HG03432 (cell line): Measurements from ENCODE around the gene NOP53.
"Not testable (repeated sequence)": the region's sequence is repeated elsewhere in the genome, so short reads cannot be mapped to it uniquely, and the experiment has no call there.

ENCODE experiments used
- ATAC-seq: cut with Tn5 transposase; IDR thresholded peaks from one replicate; pipeline ENCODE4 v1.9.1; 2021; ENCODE audit warnings: mild to moderate bottlenecking, moderate library complexity; ENCODE audit not compliant: unreplicated experiment

The NOP53 gene

GRCh38 chr19:47771291-47771690, 25.9 kb downstream of the NOP53 start:
- not testable (repeated sequence) for ATAC-seq

DNA sequence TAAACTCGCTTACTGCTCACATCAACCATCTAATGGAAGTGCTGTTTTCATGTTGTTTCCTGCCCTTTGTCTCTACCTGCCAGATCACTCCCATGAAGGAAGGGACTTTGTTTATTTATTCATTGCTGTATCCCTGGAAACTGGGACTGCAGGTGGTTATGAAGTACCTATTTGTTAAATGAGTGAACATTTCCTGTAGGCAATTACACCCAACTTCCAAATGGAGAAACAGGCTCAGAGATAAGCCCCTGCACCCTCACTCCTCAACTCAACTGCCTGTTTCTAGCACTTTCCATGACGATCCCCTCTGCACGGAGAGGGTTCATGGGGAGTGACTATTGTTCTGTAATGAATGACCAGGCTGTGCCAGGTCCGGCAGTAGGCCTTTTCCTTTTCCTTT, 31.2 kb downstream of the NOP53 start:
- no peak for ATAC-seq

DNA sequence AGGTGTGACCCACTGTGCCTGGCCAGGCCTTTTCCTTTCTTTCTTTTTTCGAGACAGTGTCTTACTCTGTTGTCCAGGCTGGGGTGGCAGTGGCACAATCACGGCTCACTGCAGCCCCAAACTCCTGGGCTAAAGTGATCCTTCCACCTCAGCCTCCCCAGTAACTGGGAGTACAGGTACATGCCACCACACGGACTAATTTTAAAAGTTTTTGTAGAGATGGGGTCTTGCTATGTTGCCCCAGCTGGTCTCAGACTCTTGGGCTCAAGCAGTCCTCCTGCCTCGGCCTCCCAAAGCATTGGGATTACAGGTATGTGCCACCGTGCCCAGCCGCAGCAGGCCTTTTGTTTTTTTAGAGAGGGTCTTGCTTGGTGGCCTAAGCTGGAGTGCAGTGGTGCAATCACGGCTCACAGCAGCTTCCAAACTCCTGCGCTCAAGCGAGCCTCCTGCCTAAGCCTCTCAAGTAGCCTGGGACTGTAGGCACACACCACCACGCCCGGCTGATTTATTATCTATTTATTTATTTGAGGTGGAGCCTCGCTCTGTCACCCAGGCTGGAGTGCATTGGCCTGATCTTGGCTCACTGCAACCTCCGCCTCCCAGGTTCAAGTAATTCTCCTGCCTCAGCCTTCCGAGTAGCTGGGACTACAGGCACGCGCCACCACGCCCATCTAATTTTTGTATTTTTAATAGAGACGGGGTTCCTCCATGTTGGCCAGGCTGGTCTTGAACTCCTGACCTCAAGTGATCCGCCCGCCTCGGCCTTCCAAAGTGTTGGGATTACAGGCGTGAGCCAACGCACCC, 32.1 kb downstream of the NOP53 start:
- ATAC-seq = not testable (repeated sequence)

- peak; percentile 83 for ATAC-seq
Observed at GRCh38 chr19:47778049-47778953, 33.0 kb downstream of the NOP53 start, which contains the start of gene SELENOW. SELENOW (plus strand) TSS chr19:47778703; CDS start chr19:47778786, 83 bp downstream.

- ATAC-seq = no peak
Observed at GRCh38 chr19:47778954-47779351, 33.6 kb downstream of the NOP53 start.

DNA sequence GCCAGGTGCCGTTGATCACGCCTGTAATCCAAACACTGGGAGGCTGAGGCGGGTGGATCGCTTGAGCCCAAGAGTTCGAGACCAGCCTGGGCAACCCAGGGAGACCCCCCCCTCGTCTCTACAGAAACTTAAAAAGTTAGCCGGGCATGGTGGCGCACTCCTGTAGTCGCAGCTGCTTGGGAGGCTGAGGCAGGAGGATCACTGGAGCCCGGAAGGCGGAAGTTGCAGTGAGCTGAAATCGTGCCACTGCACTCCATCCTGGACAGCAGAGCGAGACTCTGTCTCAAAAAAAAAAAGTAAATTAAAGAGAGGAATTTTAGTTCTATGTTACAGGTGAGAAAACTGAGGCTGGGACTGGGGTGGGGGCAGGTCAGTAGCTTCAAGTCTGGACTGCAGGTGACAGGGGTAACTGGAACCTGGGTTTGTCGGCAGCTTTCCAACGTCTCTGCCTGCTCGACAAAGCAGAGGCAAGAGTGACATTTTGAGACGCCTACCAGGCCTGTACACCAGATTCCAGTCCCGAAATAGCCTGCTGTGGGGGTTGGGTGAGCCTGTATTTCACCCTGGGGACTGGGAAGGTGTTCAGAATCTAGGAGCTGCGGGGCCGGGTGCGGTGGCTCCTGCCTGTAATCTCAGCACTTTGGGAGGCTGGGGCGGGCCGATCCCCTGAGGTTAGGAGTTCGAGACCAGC, 34.3 kb downstream of the NOP53 start:
- ATAC-seq = no peak

DNA sequence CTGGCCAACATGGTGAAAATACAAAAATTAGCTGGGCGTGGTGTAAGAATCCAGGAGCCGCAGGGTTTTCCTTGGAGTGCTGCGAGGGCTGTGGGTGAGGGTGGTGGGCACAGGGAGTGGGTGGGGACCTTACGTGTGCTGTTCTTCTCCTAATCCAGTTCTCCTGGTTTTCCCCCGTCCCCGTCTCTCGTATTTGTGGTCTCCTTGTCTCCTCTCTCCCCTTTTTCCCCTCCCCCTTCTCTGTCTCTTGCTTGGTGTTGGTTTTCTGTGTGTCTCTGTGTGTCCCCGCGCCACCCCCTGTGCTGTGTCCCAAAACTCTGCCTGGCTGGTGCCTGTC, 34.8 kb downstream of the NOP53 start:
- ATAC-seq = no peak

- no peak for ATAC-seq
Observed at GRCh38 chr19:47781590-47782262, 36.4 kb downstream of the NOP53 start.

- ATAC-seq = no peak
Observed at GRCh38 chr19:47786566-47786965, 41.2 kb downstream of the NOP53 start.

DNA sequence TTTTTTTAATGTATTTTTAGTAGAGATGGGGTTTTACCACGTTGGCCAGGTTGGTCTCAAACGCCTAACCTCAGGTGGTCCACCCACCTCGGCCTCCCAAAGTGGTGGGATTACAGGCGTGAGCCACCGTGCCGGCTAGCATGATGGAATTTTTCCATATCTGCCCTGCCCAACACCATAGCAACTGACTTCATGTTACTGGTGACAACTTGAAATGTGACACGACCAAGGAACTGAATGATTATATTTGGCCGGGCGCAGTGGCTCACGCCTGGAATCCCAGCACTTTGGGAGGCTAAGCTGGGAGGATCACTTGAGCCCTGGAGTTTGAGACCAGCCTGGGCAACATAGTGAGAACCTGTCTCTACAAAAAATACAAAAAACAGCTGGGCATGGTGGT, 42.0 kb downstream of the NOP53 start:
- ATAC-seq = not testable (repeated sequence)

GRCh38 chr19:47789811-47790210, 44.5 kb downstream of the NOP53 start:
- not testable (repeated sequence) for ATAC-seq

- no peak for ATAC-seq
Observed at GRCh38 chr19:47790398-47790814, 45.1 kb downstream of the NOP53 start.

DNA sequence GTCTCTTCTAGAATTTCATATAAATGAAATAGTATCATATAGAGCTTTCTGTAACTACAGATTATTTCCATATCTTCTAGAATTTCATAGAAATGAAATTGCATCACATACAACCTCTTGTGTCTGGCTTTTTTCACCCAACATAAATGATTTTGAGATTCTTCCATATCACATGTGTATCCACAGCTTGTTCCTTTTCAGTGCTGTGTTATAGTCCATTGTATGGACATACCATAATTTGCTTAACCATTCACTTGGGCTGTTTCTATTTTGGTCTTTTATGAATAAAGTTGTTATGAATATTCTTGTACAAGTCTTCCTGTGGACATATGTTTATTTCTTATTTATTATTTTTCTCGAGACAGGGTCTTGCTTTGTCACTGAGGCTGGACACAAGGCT, 47.3 kb downstream of the NOP53 start:
- no peak for ATAC-seq

- ATAC-seq = no peak
Observed at GRCh38 chr19:47794526-47794925, 49.2 kb downstream of the NOP53 start.

DNA sequence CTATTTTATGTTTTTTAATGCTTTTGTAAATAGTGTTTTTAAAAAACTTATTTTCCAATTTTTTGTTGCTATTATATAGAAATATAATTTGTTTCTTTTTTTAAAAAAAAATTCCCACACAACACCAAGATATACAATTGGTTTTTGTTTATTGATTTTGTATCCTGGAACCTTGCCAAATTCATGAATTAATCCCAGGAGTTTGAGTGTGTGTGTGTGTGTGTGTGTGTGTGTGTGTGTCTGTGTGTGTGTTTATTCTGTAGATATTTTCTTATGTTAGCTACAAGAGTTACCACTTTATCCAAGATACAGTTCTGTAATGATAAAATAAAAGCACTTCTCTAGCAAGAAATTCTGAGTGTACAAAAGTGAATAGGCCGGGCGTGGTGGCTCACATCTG, 51.4 kb downstream of the NOP53 start:
- ATAC-seq = no peak

DNA sequence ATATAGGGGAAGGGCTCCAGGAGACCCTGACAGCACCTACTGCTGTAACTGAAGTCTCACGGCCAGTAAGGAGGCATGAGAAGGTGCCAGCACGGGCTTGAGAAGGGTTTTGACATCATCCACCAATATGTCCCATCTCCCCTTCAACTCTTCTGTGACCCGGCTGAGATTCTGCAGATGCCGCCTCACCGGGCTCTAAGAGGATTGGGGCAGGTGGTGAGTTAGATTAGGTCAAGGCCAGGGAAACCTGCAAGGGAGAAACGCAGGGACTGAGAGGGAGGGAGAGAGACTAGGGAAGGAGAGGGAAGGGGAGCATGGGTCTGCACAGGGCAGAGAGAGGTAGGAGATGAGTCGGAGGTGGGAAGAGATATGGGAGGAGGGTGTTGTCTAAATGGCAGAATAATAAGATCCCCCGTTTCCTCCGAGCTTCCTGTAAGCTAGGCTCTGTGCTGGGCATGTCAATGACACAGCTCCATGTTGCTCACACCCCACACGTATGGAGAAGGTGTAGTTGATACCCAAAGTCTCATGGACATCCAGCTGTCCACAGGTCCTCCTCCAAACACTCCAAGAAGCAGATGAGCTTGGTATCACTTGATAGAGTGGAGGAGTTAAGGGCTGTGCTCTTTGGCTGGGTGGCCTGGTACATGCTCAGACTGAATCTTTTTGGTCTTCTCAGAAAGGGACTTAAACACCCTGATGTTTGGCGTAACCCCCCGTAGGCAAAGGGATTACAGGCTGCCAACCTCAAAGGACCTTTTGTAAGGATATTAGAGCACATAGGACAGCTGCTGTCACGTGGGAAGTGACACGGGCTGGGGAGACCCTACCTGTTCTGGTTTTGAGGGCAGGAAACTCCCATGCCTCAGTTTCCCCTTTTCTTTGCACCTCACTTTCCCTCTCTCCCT, 52.9 kb downstream of the NOP53 start:
- no peak for ATAC-seq

DNA sequence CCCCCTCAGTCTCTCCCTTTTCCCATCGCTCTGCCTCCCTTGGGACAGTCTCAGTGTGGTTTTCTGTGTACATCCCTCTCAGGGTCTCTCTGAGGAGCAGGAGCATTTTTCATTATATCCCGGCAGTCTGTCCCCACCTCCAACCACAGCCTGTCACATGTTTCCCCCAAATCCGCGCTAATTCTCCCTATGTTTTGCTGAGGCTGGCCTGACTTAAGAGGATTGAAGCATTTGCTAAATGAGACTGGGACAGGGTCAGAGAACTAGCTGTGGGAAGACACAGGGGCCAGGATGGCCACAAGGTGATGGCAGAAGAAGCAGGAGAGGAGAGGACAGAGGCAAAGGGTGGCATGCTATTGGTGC, 53.5 kb downstream of the NOP53 start:
- no peak for ATAC-seq

GRCh38 chr19:47801270-47801669, 55.9 kb downstream of the NOP53 start:
- ATAC-seq = no peak

- no peak for ATAC-seq
Observed at GRCh38 chr19:47802521-47803043, 57.2 kb downstream of the NOP53 start.

DNA sequence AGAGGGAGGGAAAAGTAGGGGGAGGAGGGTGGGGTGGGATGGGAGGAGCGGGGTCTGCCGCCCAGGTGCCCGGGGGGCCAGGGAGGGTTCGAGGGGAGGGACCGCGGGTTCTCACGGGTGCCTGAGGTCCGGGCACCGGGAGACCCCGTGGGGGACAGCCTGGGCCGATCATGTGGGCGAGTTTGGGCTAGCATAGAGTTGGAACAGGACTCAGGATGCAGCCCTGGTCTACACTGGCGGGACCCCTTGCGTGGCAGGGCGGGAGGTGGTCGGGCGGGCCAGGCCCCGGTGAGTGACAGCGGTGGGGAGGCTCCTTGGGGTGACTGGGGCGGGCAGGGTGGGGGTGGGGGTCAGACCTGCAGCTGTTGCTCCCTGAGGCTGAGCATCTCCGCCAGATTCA, 57.8 kb downstream of the NOP53 start:
- ATAC-seq = not testable (repeated sequence)
